Transverse colon (tissue), 4 donors: ENCODE measurements around the gene CADM2. TPM values are rescaled to one million over a fixed set of nuclear protein-coding genes. Genes with fewer than 3 reads are reported as not detected.

Experiments
- DNase-seq: peaks from one replicate; pipeline ENCODE4 v3.0.0-alpha.2; 2019
- H3K27ac ChIP-seq, 4 donors: fragments of 200-600 bp; sonication (generic); 2 replicates each; pipeline ENCODE4 v1.5.1; 2016 to 2018; ENCODE audit warnings: inconsistent platforms in 4 of 4
- H3K27me3 ChIP-seq: fragments of 200-600 bp; sonication (generic); 2 replicates; pipeline ENCODE4 v1.5.1; 2017; ENCODE audit warnings: inconsistent platforms
- H3K36me3 ChIP-seq, 4 donors: fragments of 200-600 bp; sonication (generic); 2 replicates each; pipeline ENCODE4 v1.5.1; 2017 to 2019; ENCODE audit warnings: inconsistent platforms in 4 of 4
- H3K4me1 ChIP-seq, 4 donors: fragments of 200-600 bp; sonication (generic); 2 replicates each; pipeline ENCODE4 v1.5.1; 2017 to 2020; ENCODE audit warnings: inconsistent platforms in 4 of 4
- H3K4me3 ChIP-seq, 4 donors: fragments of 200-600 bp; sonication (generic); 1 replicate in 1 of 4; 2 replicates in 3 of 4; pipeline versions ENCODE4 v1.5.1 to v1.6.1; 2017 to 2019; ENCODE audit warnings: inconsistent platforms in 4 of 4
- H3K9me3 ChIP-seq, 2 donors: fragments of 200-600 bp; sonication (generic); 2 replicates each; pipeline ENCODE4 v1.5.1; 2017 to 2019; ENCODE audit warnings: inconsistent platforms in 2 of 2
- CTCF ChIP-seq, 5 experiments: fragments of 200-600 bp in 3 of 5; fragments of 450-650 bp in 2 of 5; sonication (generic) in 3 of 5; IDR thresholded peaks; 1 replicate in 2 of 5; 2 replicates in 3 of 5; pipeline ENCODE4 v1.5.1; 2016 to 2017; ENCODE audit warnings: antibody characterized with exemption in 5 of 5, inconsistent platforms in 3 of 5, mild to moderate bottlenecking in 2 of 5, moderate library complexity in 1 of 5
- EP300 ChIP-seq: sonication (generic); formaldehyde crosslinking; IDR thresholded peaks from one replicate; pipeline ENCODE4 v1.6.1; 2017; ENCODE audit warnings: antibody characterized with exemption, low read depth
- POLR2A ChIP-seq: fragments of 450-650 bp; IDR thresholded peaks from one replicate; pipeline ENCODE4 v1.6.1; 2016; ENCODE audit warnings: antibody characterized with exemption, mild to moderate bottlenecking, moderate library complexity
- POLR2AphosphoS5 ChIP-seq, 3 donors: sonication (generic); formaldehyde crosslinking; IDR thresholded peaks; one replicate each; pipeline ENCODE4 v1.6.1; 2016; ENCODE audit warnings: antibody characterized with exemption in 3 of 3
- WGBS, 2 donors: methylation state at CpG; one replicate each; pipeline ENCODE4 v1.1.5; 2018; ENCODE audit warnings: low coverage in 1 of 2; 5-methylcytosine and 5-hydroxymethylcytosine counted together
- in situ Hi-C, 4 donors: fragments of 200-750 bp; cut with MboI; loops; one replicate each; pipeline versions ENCODE4 v1.15.0 to v1.15.1; 2017; ENCODE audit warnings: low sequenced_read_pairs in 3 of 4, low pct_ligation_motif_present in 1 of 4, low pct_unique_long_range_greater_than_20kb in 1 of 4
- intact Hi-C: fragments of 100-400 bp; cut with DNase I; formaldehyde crosslinking; loops from one replicate; pipeline ENCODE4 v1.15.1; 2023; ENCODE audit warnings: low total_unique reads
- total RNA-seq, 4 donors: library from RNA; depleted of rRNA; stranded (reverse); fragments of >200 nt; gene quantifications; one replicate each; pipeline ENCODE4 v1.1.0, GENCODE V29; 2016

Gene CADM2
- total RNA-seq, 4 donors from 2014 or later = 2.2 to 21.3 (median 4.5) TPM

GRCh38 chr3:85081191-85081906 lies 122.6 kb downstream of the CADM2 start:
- in situ Hi-C loops (no loop called here), intact Hi-C loops (no loop called here)
- no peaks in the 10 kb centered on the region for H3K4me1 ChIP-seq
- TF ChIP-seq POLR2A (no peak), POLR2AphosphoS5 (IDR thresholded peaks at IDR 0.05) (no peak), CTCF (IDR thresholded peaks at IDR 0.05) (no peak), EP300 (no peak)
- no peaks in the 10 kb centered on the region for H3K36me3 ChIP-seq
- H3K27me3 ChIP-seq = no peaks in the 10 kb centered on the region
- H3K4me3 ChIP-seq = no peak overlapping the region
- no peak for DNase-seq
- no peaks in the 10 kb centered on the region for H3K9me3 ChIP-seq
- no peak overlapping the region for H3K27ac ChIP-seq
- 33 to 44% methylated on average over 8 of the region's 8 CpGs for WGBS, 2 donors

DNA sequence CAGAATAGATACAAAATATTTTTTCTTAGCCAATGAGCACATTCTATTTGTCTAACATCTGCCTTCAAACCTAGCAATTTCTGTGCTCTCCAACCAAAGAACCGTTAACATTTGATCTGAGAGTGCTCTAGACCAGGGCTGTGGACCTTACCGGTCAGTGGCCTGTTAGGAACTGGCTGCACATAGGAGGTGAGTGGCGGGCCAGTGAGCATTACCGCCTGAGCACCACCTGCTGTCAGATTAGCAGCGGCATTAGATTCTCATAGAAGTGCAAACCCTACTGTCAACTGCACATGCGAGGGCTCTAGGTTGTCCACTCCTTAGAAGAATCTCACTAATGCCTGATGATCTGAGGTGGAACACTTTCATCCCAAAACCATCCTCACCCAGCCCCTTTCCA lies 131.7 kb downstream of the CADM2 start:
- no peak for DNase-seq
- Histone ChIP-seq H3K27me3 (no peaks in the 10 kb centered on the region), H3K4me3 (no peak overlapping the region), H3K9me3 (no peaks in the 10 kb centered on the region), H3K36me3 (no peaks in the 10 kb centered on the region), H3K4me1 (no peaks in the 10 kb centered on the region), H3K27ac (no peak overlapping the region)
- 86 to 88% methylated on average over 1 to 6 of the region's 6 CpGs for WGBS, 2 donors
- in situ Hi-C loops = no loop called here
- no peak for TF ChIP-seq CTCF (IDR thresholded peaks at IDR 0.05)
- TF ChIP-seq POLR2AphosphoS5 (IDR thresholded peaks at IDR 0.05) = no peak
- no peak for TF ChIP-seq POLR2A
- TF ChIP-seq EP300 = no peak
- intact Hi-C loops = no loop called here

GRCh38 chr3:85100316-85100715 lies 141.5 kb downstream of the CADM2 start:
- Histone ChIP-seq H3K27ac (no peak overlapping the region), H3K36me3 (no peaks in the 10 kb centered on the region), H3K9me3 (no peaks in the 10 kb centered on the region), H3K4me3 (no peak overlapping the region), H3K27me3 (no peaks in the 10 kb centered on the region), H3K4me1 (no peaks in the 10 kb centered on the region)
- TF ChIP-seq CTCF (IDR thresholded peaks at IDR 0.05) = no peak
- TF ChIP-seq EP300 = no peak
- TF ChIP-seq POLR2AphosphoS5 (IDR thresholded peaks at IDR 0.05) = no peak
- no peak for TF ChIP-seq POLR2A
- WGBS, 2 donors = 53 to 59% methylated on average over 2 of the region's 2 CpGs
- no peak for DNase-seq
- intact Hi-C loops (no loop called here), in situ Hi-C loops (no loop called here)

DNA sequence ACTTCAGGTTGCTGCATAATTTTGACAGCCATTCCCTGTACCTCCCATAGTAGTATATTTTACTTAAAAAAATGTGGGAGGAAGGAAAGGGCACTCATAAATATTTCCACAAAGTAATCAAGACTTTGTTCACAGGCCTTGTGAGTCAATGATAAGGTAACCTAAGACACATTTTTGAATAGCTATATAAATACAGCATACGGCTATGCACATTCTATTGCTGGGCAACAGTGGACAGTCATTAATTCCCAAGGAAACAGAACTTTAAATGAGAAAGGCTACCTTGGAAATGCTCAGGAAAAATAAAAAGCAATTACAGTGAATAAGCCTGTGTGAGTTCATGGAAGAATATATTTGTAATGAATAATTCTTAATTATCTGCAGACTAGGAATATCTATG lies 144.0 kb downstream of the CADM2 start:
- in situ Hi-C loops = no loop called here
- no peak overlapping the region for H3K4me3 ChIP-seq
- DNase-seq = no peak

More for the DNA sequence above, 144.0 kb downstream of the CADM2 start:
- TF ChIP-seq POLR2A (no peak), POLR2AphosphoS5 (IDR thresholded peaks at IDR 0.05) (no peak), EP300 (no peak), CTCF (IDR thresholded peaks at IDR 0.05) (no peak)
- Histone ChIP-seq H3K27me3 (no peaks in the 10 kb centered on the region), H3K27ac (no peak overlapping the region), H3K9me3 (no peaks in the 10 kb centered on the region), H3K4me1 (no peaks in the 10 kb centered on the region), H3K36me3 (no peaks in the 10 kb centered on the region)
- WGBS, 2 donors = 27 to 30% methylated on average over 1 of the region's 1 CpG
- intact Hi-C loops = no loop called here
